Mesothelial cell of epicardium (in vitro differentiated cells): ENCODE measurements around the gene ANKS3. TPM values are rescaled to one million over a fixed set of nuclear protein-coding genes. Genes with fewer than 3 reads are reported as not detected.

ENCODE experiments used
- DNase-seq, 2 experiments: peaks; one replicate each; pipeline ENCODE4 v3.0.0; 2021; ENCODE audit warnings: low spot score in 2 of 2; ENCODE audit not compliant: unreplicated experiment in 2 of 2
- H3K27ac Mint-ChIP-seq: 2 replicates; pipeline ENCODE4 v1.8.0; 2021; ENCODE audit warnings: mixed read lengths
- H3K27me3 Mint-ChIP-seq: 2 replicates; pipeline ENCODE4 v1.8.0; 2021; ENCODE audit warnings: low read depth, mixed read lengths
- H3K36me3 Mint-ChIP-seq: 2 replicates; pipeline ENCODE4 v1.8.0; 2021; ENCODE audit warnings: mixed read lengths
- H3K4me1 Mint-ChIP-seq: 2 replicates; pipeline ENCODE4 v1.8.0; 2021; ENCODE audit warnings: mixed read lengths
- H3K4me3 Mint-ChIP-seq: 2 replicates; pipeline ENCODE4 v1.8.0; 2021; ENCODE audit warnings: mild to moderate bottlenecking, moderate library complexity, mixed read lengths
- H3K9me3 Mint-ChIP-seq: 2 replicates; pipeline ENCODE4 v1.8.0; 2021; ENCODE audit warnings: mixed read lengths
- total RNA-seq: library from RNA; stranded (reverse); gene quantifications from 3 replicates; pipeline ENCODE4 v1.2.1, GENCODE V29; 2021
- TF ChIP-seq, protein P1 (sequence below): fragments of 200-600 bp; sonication (generic); IDR thresholded peaks from one replicate; pipeline ENCODE4 v1.5.0; 2021; ENCODE audit warnings: antibody characterized with exemption; ENCODE audit not compliant: unreplicated experiment

ANKS3 gene
- total RNA-seq, 1 donor from 2014 or later: 45.8 TPM

DNA sequence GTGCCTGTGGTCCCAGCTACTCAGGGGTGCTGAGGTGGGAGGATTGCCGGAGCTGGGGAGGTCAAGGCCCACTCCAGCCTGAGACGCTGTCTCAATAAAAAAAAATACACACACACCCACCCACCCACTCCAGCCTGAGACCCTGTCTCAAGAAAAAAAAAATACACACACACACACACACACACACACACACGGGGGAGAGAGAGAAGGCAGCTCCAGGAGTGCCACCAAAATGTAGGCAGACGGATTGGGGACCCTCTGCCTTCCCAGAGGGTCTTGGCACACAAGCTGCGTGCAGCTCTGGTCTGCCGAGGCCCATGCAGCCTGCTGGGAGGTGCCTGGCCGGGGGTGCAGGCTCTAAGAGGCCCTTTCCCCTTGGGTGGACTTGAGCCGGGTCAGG lies 46.7 kb downstream of the ANKS3 start:
- H3K27me3 Mint-ChIP-seq: no peaks in the 10 kb centered on the region
- no peaks in the 10 kb centered on the region for H3K9me3 Mint-ChIP-seq
- TF ChIP-seq, protein P1, sequence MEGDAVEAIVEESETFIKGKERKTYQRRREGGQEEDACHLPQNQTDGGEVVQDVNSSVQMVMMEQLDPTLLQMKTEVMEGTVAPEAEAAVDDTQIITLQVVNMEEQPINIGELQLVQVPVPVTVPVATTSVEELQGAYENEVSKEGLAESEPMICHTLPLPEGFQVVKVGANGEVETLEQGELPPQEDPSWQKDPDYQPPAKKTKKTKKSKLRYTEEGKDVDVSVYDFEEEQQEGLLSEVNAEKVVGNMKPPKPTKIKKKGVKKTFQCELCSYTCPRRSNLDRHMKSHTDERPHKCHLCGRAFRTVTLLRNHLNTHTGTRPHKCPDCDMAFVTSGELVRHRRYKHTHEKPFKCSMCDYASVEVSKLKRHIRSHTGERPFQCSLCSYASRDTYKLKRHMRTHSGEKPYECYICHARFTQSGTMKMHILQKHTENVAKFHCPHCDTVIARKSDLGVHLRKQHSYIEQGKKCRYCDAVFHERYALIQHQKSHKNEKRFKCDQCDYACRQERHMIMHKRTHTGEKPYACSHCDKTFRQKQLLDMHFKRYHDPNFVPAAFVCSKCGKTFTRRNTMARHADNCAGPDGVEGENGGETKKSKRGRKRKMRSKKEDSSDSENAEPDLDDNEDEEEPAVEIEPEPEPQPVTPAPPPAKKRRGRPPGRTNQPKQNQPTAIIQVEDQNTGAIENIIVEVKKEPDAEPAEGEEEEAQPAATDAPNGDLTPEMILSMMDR: no peak
- no peak for DNase-seq
- no peaks in the 10 kb centered on the region for H3K4me1 Mint-ChIP-seq
- no peak overlapping the region for H3K4me3 Mint-ChIP-seq
- H3K36me3 Mint-ChIP-seq: peaks cover 7% of the 10 kb centered on the region
- H3K27ac Mint-ChIP-seq: no peak overlapping the region

DNA sequence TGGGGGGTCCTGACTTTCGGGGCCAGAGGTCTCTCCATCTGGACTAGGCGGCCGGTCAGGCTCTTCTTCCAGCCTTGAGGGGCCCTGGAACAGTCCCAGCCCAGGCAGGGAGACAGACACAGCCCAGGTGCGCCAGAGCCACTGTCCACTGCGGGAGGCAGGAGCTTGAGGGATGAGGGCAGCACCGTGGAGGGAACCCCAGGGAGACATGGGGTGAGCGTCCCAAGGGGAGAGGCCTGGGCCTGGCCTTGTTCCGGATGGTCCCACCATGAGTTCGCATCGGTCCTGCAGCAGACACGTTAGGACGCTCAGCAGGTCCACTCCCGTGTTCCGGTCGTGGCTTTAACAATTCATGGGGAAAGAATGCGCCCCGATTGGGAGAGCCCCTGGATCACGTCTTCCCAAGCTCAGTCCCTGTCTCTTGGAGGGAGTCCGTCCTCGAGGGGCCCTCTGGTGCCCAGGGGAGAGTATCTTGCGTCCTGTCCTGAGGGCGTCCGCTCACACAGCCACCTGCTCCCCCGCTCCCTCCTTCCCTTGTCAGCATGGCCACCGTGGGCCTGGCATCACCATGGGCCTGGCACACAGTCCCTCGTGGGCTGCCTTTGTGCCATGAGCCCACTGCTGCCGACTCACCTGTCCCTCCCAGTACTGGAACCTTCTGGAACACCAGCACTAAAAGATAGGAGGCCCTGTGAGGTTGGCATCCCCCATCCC lies 47.4 kb downstream of the ANKS3 start:
- H3K4me3 Mint-ChIP-seq: no peak overlapping the region
- H3K27me3 Mint-ChIP-seq: no peaks in the 10 kb centered on the region
- no peak for DNase-seq
- no peak overlapping the region for H3K27ac Mint-ChIP-seq
- TF ChIP-seq, protein P1: no peak
- H3K9me3 Mint-ChIP-seq: no peaks in the 10 kb centered on the region
- H3K4me1 Mint-ChIP-seq: no peaks in the 10 kb centered on the region
- H3K36me3 Mint-ChIP-seq: peaks cover 8% of the 10 kb centered on the region

DNA sequence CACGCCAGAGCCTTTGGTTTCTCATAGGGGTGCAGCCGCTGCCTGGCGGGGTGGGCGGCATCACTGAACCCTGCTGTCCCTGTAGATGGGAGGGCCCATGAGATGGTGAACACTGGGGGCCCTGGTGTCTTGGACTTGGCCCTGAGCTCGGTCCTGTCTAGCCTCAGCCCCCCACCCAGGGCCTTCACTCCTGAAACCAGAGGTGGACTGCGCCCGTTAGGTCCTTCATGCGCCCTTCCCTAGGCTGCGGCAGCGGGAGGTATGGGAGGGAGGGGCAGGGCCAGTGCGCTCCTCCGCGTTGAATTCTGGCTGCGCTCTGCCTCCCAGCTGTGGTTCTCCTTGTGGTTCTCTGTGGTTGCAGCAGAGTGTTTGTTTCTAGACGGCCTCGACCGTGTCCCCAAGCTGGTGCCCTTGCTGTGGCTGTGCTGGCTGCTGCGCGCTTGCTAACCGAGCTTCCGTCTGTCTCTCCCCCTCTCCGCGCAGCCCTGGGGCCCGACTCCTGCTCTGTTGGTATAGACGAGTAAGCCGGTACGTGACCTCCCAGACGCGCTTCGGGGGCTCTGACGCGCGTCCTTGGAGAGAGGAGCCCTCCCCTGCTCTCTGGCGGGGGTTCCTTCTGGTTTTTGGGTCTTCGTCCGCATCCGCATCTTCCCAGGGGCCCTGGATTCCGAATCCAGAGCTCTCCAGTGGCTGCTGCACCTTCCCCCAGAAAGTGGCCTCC lies 48.1 kb downstream of the ANKS3 start:
- Mint-ChIP-seq H3K4me3 (no peak overlapping the region), H3K27ac (no peak overlapping the region), H3K9me3 (no peaks in the 10 kb centered on the region), H3K36me3 (peaks cover 10% of the 10 kb centered on the region), H3K4me1 (peaks cover 1% of the 10 kb centered on the region), H3K27me3 (no peaks in the 10 kb centered on the region)
- no peak for DNase-seq
- TF ChIP-seq, protein P1: no peak

- TF ChIP-seq, protein P1: no peak
- Mint-ChIP-seq H3K4me1 (peaks cover 6% of the 10 kb centered on the region), H3K9me3 (no peaks in the 10 kb centered on the region), H3K27ac (no peak overlapping the region), H3K4me3 (no peak overlapping the region), H3K36me3 (peaks cover 8% of the 10 kb centered on the region), H3K27me3 (no peaks in the 10 kb centered on the region)
- DNase-seq: no peak
Observed at GRCh38 chr16:4685292-4685691, 48.8 kb downstream of the ANKS3 start.

DNA sequence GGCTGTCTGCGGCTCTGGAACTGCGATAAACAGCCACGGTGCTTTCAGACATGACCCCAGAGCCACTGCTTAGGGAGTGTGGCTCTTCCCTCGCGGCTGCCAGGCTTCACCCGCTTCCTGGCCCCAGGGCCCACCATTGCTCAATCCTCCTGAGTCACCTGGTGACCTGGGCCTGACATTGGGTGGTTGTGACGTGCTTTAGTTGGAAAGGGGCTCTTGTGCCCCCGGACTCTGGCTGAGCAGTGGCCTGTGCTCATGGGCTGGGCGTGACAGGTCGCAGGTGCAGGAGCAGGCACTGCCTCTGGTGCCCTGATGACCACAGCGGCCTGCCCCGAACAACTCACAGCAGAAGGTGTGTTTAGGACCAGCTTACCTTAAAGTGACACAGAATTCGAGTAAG lies 49.3 kb downstream of the ANKS3 start:
- no peak overlapping the region for H3K27ac Mint-ChIP-seq
- no peak overlapping the region for H3K4me3 Mint-ChIP-seq
- H3K36me3 Mint-ChIP-seq: peaks cover 8% of the 10 kb centered on the region
- no peak for DNase-seq
- H3K27me3 Mint-ChIP-seq: no peaks in the 10 kb centered on the region
- TF ChIP-seq, protein P1: no peak
- peaks cover 11% of the 10 kb centered on the region for H3K4me1 Mint-ChIP-seq
- H3K9me3 Mint-ChIP-seq: no peaks in the 10 kb centered on the region
